BJ (cell line): ENCODE measurements around the gene BMERB1. TPM values are rescaled to one million over a fixed set of nuclear protein-coding genes. Genes with fewer than 3 reads are reported as not detected.

Experiments used
- CTCF ChIA-PET: fragments of 350-600 bp; formaldehyde crosslinking; extraction: SDS; loops from one replicate; lab custom pipeline; 2021; ENCODE audit warnings: antibody characterized with exemption, inconsistent platforms; lab: Yijun Ruan, JAX
- POLR2A ChIA-PET: fragments of 300-600 bp; sonication (Branson Sonifier 250); formaldehyde crosslinking; extraction: SDS; loops from one replicate; lab custom pipeline; 2021; ENCODE audit warnings: antibody characterized with exemption; lab: Charles Lee
- DNase-seq: peaks from one replicate; pipeline ENCODE4 v3.0.0-alpha.2; 2011; ENCODE audit warnings: low read depth
- H3K27me3 ChIP-seq: 2 replicates; pipeline ENCODE4 v1.6.0; 2011; ENCODE audit warnings: low read length; ENCODE audit not compliant: control insufficient read depth, insufficient read depth
- H3K36me3 ChIP-seq: 2 replicates; pipeline ENCODE4 v1.5.1; 2011; ENCODE audit warnings: low read length; ENCODE audit not compliant: control insufficient read depth, insufficient read depth
- H3K4me3 ChIP-seq: 2 replicates; pipeline ENCODE4 v1.5.1; 2011; ENCODE audit warnings: low read depth, mild to moderate bottlenecking, control low read depth, low read length
- polyA plus RNA-seq: library from polyadenylated mRNA; depleted of rRNA; stranded (reverse); fragments of >200 nt; gene quantifications from 2 replicates; pipeline ENCODE4 v1.2.3, GENCODE V29; 2011
- TF ChIP-seq, protein P1 (sequence below): IDR thresholded peaks from 2 replicates; pipeline ENCODE4 v1.5.1; 2011; ENCODE audit warnings: low read depth, mild to moderate bottlenecking, control low read depth, inconsistent platforms, low read length, moderate library complexity; ENCODE audit not compliant: insufficient read depth

Gene BMERB1
- polyA plus RNA-seq, 1 experiment: 72.8 TPM

DNA sequence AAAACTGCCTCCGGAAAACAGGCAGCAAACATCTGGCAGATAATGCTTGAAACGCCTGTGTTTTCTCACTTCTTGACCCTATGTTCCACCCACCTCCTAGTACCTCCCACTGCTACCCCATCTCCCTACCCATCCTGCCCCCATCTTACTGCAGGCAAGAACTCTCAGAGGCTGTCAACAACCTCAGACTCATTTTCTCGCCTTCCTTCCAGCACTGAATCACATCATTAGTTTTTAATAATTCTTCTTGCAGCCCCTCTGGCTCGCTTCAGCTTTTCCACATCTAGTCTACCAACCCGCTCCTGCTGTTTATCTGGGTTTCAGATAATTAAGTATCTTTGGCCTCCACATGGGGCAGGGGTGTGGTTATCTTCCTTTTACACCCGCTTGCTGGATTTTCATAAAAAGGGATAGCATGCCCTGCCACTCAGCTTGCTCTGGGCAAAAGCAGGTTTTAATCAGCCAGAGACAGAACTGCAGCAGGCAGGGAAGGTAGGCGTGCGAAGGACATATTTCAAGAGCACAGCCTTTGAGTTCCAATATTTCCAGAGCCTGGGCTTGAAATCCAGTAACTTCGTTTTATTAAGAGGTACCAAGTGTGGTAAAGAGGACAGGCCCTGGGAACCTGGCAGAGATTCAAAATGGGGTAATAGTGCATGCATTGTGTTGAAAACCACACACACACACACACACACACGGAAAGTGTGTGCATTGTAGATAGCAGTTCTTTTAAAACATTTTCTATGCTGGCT lies 87.5 kb downstream of the BMERB1 start:
- DNase-seq: no peak
- Histone ChIP-seq H3K36me3 (no peaks in the 10 kb centered on the region; the same call in 1 of the 2 replicates), H3K27me3 (no peaks in the 10 kb centered on the region), H3K4me3 (no peak overlapping the region)
- ChIA-PET POLR2A (interaction anchor here (0.5 kb wide), 1 partner anchor 43 kb away, joined by 12 read pairs; no protein-coding TSS in a partner anchor), CTCF (no interaction called here)
- TF ChIP-seq, protein P1, sequence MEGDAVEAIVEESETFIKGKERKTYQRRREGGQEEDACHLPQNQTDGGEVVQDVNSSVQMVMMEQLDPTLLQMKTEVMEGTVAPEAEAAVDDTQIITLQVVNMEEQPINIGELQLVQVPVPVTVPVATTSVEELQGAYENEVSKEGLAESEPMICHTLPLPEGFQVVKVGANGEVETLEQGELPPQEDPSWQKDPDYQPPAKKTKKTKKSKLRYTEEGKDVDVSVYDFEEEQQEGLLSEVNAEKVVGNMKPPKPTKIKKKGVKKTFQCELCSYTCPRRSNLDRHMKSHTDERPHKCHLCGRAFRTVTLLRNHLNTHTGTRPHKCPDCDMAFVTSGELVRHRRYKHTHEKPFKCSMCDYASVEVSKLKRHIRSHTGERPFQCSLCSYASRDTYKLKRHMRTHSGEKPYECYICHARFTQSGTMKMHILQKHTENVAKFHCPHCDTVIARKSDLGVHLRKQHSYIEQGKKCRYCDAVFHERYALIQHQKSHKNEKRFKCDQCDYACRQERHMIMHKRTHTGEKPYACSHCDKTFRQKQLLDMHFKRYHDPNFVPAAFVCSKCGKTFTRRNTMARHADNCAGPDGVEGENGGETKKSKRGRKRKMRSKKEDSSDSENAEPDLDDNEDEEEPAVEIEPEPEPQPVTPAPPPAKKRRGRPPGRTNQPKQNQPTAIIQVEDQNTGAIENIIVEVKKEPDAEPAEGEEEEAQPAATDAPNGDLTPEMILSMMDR: no peak

DNA sequence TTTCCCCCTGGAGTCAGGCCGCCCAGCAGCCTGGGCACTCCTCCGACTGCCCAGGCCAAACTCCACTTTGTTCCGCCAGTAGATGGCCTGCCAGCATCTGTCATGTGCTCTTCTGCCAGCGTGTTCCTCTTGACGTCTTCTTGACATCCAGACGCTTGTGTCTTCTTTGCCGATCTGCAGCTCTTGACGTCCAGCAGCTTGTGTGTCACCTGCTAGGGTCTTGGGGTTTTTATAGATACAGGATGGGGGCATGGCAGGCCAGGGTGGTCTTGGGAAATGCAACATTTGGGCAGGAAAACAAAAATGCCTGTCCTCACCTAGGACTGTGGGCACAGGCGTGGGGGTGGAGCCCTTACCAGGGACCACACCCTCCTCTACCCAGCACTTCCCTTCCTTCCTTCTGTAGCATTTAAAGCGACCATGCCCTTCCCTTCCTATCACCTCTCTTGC lies 88.7 kb downstream of the BMERB1 start:
- Histone ChIP-seq H3K4me3 (no peak overlapping the region), H3K36me3 (no peaks in the 10 kb centered on the region; the same call in 1 of the 2 replicates), H3K27me3 (no peaks in the 10 kb centered on the region)
- no peak for DNase-seq
- TF ChIP-seq, protein P1: no peak
- ChIA-PET CTCF (no interaction called here), POLR2A (no interaction called here)

DNA sequence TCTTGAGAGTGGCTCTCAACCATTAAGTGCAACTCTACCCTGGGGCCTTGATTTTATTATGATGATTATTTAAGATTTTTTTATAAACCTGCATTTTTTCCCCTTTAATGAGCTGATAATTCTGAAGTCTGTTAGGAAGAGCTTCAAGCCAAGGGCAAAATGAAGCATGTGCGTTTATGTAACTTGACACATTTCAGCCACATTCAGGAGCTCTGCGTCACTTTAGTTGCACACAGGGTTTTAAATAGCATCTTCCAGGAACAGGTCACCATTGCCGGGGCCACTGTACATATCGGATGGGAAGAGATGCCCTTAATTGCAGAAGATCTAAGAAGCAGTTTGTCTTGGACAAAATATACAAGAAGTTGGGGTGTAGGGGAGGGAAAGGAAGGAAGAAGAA lies 89.6 kb downstream of the BMERB1 start:
- no peak for DNase-seq
- POLR2A ChIA-PET: no interaction called here
- no peaks in the 10 kb centered on the region; the same call in 1 of the 2 replicates for H3K36me3 ChIP-seq
- TF ChIP-seq, protein P1: no peak
- CTCF ChIA-PET: no interaction called here
- no peak overlapping the region for H3K4me3 ChIP-seq
- H3K27me3 ChIP-seq: no peaks in the 10 kb centered on the region

DNA sequence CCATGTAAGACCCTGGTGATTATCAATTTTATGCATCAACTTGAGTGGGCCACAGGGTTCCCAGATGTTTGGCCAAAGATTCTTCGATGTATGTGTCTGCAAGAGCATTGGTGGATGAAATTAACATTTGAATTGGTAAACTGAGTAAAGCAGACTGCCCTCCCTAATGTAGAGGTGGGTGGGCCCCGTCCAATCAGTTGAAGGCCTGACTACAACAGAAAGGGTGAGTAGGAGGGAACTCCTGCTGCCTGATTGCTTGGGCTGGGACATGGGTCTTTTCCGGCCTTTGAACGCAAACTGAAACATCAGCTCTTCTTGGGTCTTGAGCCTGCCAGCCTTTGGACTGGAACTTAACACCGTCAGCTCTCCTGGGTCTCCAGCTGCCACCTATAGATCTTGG lies 90.6 kb downstream of the BMERB1 start:
- no peak for DNase-seq
- Histone ChIP-seq H3K27me3 (no peaks in the 10 kb centered on the region), H3K4me3 (no peak overlapping the region), H3K36me3 (no peaks in the 10 kb centered on the region; the same call in 1 of the 2 replicates)
- TF ChIP-seq, protein P1: no peak
- ChIA-PET POLR2A (no interaction called here), CTCF (interaction anchor here (0.9 kb wide), 1 partner anchor 26 kb away, joined by 3 read pairs; no protein-coding TSS in a partner anchor)

DNA sequence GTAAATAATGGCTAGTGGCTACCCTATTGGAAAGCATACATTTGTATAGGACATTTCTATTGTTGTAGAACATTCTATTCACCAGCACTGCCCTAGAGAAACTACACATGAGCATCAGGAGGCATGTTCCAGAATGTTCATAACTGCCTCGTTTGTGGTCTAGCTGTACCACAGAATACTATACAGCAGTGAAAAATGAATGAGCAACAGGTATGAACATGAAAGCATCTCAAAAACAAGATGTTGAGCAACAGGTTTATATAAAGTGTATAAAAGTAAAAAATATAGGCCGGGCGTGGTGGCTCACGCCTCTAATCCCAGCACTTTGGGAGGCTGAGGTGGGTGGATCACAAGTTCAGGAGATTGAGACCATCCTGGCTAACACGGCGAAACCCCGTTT lies 91.7 kb downstream of the BMERB1 start:
- CTCF ChIA-PET: no interaction called here
- no peaks in the 10 kb centered on the region for H3K27me3 ChIP-seq

More for the DNA sequence above, 91.7 kb downstream of the BMERB1 start:
- DNase-seq: no peak
- H3K4me3 ChIP-seq: no peak overlapping the region
- no peaks in the 10 kb centered on the region; the same call in 1 of the 2 replicates for H3K36me3 ChIP-seq
- POLR2A ChIA-PET: no interaction called here
- TF ChIP-seq, protein P1: no peak
